ENCODE measurements around the gene PLA2G4E. TPM values are rescaled to one million over a fixed set of nuclear protein-coding genes. Genes with fewer than 3 reads are reported as not detected.

Gene PLA2G4E
- total and polyA plus RNA-seq, 9 of the 15 experiments (the other 6 are each of a cell fraction or from before 2014, with no cell fraction given), result 0.03 TPM; not detected in 8

DNA sequence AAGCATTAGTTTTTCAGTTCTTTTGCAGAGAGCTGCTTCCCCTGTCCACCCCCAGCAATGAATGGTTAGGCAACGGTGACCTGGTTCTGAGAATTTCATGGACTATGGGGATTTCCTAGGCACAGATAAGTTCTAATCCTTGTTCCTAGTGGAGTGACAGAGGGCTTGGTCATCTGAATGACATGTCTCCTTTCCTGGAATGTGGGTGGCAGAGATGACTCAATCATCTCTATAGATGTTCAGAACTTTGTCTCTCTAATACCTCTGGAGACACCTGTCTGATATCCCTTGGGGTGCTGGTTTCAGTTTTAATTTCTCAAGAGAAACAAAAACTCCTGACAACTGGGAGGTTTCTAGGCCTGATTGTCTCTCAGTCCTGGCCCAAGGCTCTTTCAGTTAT lies 10.4 kb downstream of the PLA2G4E start (continued):
- no peak for TF ChIP-seq ZNF253 (CRISPR knock-in tag; conservative IDR thresholded peaks at IDR 0.05)
- TF ChIP-seq ZNF263 (CRISPR knock-in tag; IDR thresholded peaks at IDR 0.05; ENCODE audit: borderline replicate concordance), result no peak
- TF ChIP-seq CHD1 (IDR thresholded peaks at IDR 0.05; ENCODE audit: low read length), result no peak
- no peak for TF ChIP-seq MTA1 (IDR thresholded peaks at IDR 0.05; ENCODE audit: borderline replicate concordance)
- TF ChIP-seq L3MBTL2 (IDR thresholded peaks at IDR 0.05), result no peak
- TF ChIP-seq CCAR2 (IDR thresholded peaks at IDR 0.05; ENCODE audit: low read depth, low read length), result no peak
- TF ChIP-seq ARNT (IDR thresholded peaks at IDR 0.05), result no peak
- no peak for TF ChIP-seq RNF2 (IDR thresholded peaks at IDR 0.05)
- no peak for TF ChIP-seq KLF1 (tag; IDR thresholded peaks at IDR 0.05)
- TF ChIP-seq HMGN3 (IDR thresholded peaks at IDR 0.05; ENCODE audit: borderline replicate concordance, extremely low read depth, insufficient read length, low read depth, low read length), result no peak
- TF ChIP-seq TGIF2 (CRISPR knock-in tag; IDR thresholded peaks at IDR 0.05), result no peak
- peak; percentile 45; the same call in 1 of the 2 replicates for TF ChIP-seq JUN (IDR thresholded peaks at IDR 0.05; ENCODE audit: borderline replicate concordance, low read depth, low read length)
- TF ChIP-seq JUN (CRISPR knock-in tag; IDR thresholded peaks at IDR 0.05; ENCODE audit: borderline replicate concordance), result no peak
- TF ChIP-seq, protein P1, sequence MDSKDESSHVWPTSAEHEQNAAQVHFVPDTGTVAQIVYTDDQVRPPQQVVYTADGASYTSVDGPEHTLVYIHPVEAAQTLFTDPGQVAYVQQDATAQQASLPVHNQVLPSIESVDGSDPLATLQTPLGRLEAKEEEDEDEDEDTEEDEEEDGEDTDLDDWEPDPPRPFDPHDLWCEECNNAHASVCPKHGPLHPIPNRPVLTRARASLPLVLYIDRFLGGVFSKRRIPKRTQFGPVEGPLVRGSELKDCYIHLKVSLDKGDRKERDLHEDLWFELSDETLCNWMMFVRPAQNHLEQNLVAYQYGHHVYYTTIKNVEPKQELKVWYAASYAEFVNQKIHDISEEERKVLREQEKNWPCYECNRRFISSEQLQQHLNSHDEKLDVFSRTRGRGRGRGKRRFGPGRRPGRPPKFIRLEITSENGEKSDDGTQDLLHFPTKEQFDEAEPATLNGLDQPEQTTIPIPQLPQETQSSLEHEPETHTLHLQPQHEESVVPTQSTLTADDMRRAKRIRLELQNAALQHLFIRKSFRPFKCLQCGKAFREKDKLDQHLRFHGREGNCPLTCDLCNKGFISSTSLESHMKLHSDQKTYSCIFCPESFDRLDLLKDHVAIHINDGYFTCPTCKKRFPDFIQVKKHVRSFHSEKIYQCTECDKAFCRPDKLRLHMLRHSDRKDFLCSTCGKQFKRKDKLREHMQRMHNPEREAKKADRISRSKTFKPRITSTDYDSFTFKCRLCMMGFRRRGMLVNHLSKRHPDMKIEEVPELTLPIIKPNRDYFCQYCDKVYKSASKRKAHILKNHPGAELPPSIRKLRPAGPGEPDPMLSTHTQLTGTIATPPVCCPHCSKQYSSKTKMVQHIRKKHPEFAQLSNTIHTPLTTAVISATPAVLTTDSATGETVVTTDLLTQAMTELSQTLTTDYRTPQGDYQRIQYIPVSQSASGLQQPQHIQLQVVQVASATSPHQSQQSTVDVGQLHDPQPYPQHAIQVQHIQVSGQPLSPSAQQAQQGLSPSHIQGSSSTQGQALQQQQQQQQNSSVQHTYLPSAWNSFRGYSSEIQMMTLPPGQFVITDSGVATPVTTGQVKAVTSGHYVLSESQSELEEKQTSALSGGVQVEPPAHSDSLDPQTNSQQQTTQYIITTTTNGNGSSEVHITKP (IDR thresholded peaks at IDR 0.05; ENCODE audit: partially characterized antibody), result no peak
- no peak for TF ChIP-seq HSF4 (CRISPR knock-in tag; IDR thresholded peaks at IDR 0.05; ENCODE audit: borderline replicate concordance)
- TF ChIP-seq KDM2B (CRISPR knock-in tag; IDR thresholded peaks at IDR 0.05), result no peak
- TF ChIP-seq ZNF76 (CRISPR knock-in tag; IDR thresholded peaks at IDR 0.05; ENCODE audit: borderline replicate concordance), result no peak
- TF ChIP-seq, protein P2, sequence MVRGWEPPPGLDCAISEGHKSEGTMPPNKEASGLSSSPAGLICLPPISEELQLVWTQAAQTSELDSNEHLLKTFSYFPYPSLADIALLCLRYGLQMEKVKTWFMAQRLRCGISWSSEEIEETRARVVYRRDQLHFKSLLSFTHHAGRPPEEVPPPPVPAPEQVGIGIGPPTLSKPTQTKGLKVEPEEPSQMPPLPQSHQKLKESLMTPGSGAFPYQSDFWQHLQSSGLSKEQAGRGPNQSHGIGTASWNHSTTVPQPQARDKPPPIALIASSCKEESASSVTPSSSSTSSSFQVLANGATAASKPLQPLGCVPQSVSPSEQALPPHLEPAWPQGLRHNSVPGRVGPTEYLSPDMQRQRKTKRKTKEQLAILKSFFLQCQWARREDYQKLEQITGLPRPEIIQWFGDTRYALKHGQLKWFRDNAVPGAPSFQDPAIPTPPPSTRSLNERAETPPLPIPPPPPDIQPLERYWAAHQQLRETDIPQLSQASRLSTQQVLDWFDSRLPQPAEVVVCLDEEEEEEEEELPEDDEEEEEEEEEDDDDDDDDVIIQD (CRISPR knock-in tag; IDR thresholded peaks at IDR 0.05), result no peak
- TF ChIP-seq SIRT6 (IDR thresholded peaks at IDR 0.05; ENCODE audit: low read depth, low read length), result no peak
- no peak for TF ChIP-seq HNRNPH1 (optimal IDR thresholded peaks at IDR 0.05; ENCODE audit: low read depth, low read length)
- peak; percentile 91 for TF ChIP-seq FOSL1 (tag; conservative IDR thresholded peaks at IDR 0.05)
- TF ChIP-seq, protein P3, sequence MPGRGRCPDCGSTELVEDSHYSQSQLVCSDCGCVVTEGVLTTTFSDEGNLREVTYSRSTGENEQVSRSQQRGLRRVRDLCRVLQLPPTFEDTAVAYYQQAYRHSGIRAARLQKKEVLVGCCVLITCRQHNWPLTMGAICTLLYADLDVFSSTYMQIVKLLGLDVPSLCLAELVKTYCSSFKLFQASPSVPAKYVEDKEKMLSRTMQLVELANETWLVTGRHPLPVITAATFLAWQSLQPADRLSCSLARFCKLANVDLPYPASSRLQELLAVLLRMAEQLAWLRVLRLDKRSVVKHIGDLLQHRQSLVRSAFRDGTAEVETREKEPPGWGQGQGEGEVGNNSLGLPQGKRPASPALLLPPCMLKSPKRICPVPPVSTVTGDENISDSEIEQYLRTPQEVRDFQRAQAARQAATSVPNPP (IDR thresholded peaks at IDR 0.05; ENCODE audit: borderline replicate concordance, insufficient read depth, insufficient read length), result no peak
- TF ChIP-seq NR4A1 (CRISPR knock-in tag; IDR thresholded peaks at IDR 0.05), result no peak
- TF ChIP-seq NR4A1 (tag; IDR thresholded peaks at IDR 0.05), result no peak
- TF ChIP-seq ZNF316 (IDR thresholded peaks at IDR 0.05), result no peak
